Muscle of arm (tissue), 12 donors: ENCODE measurements around the gene CTBP2. TPM values are rescaled to one million over a fixed set of nuclear protein-coding genes. Genes with fewer than 3 reads are reported as not detected.
"Not testable (repeated sequence)": the region's sequence is repeated elsewhere in the genome, so short reads cannot be mapped to it uniquely, and the experiment has no call there.

ENCODE experiments used
- DNase-seq: peaks from one replicate; pipeline ENCODE4 v3.0.0-alpha.2; 2013
- polyA plus RNA-seq, 12 donors: library from polyadenylated mRNA; unstranded; fragments of 120-200 nt; gene quantifications; one replicate each; pipeline ENCODE4 v1.2.1, GENCODE V29; 2013; ENCODE audit not compliant: insufficient read length in 12 of 12

Gene CTBP2
- polyA plus RNA-seq, 12 donors, result 32.7 to 52.8 (median 37.6) TPM; not detected in 1

DNA sequence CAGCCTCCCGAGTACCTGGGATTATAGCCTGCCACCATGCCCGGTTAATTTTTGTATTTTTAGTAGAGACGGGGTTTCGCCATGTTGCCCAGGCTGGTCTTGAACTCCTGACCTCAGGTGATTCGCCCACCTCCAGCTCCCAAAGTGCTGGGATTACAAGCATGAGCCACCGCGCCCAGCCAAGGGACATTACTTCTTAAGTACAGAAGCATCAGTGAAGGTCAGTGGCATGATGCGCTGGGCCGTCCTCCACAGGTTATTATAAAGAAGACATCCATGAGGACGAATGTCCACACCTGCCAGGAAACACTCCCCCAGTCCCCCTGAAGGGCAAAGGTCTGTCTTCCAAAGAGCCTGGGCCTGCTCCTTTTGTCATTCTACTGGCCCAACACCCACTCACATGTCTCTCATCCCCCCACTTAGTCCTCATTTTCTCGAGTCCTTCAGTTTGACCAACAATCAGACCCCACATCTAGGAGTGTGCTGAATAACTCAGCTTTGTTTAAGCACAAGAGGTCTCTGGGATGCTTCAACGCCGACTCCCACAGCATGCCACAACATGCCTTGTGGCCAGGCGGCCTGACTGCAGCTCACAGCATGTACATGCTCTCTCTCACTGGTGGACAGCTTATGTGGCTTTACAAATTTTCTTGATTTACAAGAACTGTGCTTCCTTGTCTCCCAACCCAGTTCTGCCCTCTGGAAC lies 73.0 kb downstream of the CTBP2 start:
- no peak for DNase-seq

GRCh38 chr10:125086691-125087090 lies 73.7 kb downstream of the CTBP2 start:
- DNase-seq, result no peak

DNA sequence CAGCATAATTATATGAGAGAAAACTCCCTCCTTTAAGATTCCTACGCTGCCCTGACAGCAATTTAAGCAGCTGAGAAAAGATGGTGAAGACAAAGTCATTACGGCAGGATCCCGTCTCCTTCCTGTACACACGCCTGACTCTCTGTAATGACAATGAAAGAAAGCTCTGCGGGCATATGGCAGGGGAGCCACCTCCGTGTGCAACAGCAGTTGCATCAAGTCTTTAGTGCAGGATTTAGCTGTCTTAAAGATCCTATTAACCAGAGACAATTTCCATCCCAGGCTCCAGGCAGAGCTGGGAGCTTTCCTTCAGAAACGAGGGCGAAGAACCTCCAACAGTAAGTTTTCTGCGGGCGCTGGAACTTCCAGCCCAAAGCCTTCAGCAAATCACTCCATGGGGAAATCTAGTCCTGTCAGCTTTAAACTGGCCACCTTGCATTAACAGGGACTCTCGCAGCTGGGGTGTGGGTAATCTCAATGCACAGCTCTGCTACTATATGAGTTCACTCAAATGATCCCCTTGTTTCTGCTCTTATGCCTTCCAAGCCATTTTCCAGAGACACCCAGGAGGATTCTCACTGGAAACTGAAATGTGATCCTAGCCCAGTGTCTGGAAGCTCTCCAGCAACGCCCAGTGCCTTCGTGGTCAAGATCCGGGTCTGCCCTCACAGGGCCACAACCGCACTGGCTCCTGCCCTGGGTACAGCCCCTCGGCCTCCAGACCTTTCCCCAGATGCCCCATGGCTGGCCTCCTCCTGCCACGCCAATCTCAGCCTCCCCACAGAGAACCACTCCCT lies 74.9 kb downstream of the CTBP2 start:
- no peak for DNase-seq

- no peak for DNase-seq
Measured at GRCh38 chr10:125084614-125085257, 75.6 kb downstream of the CTBP2 start.

DNA sequence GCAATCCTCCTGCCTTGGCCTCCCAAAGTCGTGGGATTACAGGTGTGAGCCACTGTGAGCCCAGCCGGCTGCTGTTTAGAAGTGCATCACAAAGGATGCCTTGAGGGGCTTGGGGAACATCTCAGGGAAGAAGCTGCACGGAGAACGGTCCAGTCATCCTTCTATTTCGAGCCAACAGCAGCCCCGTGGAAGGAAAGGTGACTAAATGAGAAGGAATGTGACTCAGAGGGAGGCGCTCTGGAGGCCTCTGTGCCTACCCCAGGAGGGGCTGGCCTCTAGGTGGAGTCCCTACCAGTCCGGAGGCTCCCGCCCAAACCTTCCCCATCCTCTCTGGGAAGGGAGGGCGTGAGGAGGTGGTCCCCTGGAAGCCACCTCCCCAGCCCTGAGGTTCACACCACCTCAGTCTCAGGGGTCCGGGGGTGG lies 76.2 kb downstream of the CTBP2 start:
- DNase-seq, result no peak

DNA sequence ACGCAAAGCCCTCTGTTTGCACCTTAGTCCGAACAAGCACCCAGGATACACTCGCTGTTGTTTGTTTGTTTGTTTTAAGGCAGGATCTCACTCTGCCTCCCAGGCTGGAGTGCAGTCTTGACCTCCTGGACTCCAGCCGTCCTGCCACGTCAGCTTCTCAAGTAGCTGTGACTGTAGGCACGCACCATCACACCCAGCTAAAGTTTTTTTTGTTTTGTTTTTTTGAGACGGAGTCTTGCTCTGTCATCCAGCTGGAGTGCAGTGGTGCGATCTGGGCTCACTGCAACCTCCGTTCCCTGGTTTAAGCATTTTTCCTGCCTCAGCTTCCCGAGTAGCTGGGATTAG lies 76.8 kb downstream of the CTBP2 start:
- no peak for DNase-seq

GRCh38 chr10:125082881-125083575 lies 77.3 kb downstream of the CTBP2 start:
- DNase-seq, result no peak

GRCh38 chr10:125082471-125082870 lies 77.9 kb downstream of the CTBP2 start:
- not testable (repeated sequence) for DNase-seq

DNA sequence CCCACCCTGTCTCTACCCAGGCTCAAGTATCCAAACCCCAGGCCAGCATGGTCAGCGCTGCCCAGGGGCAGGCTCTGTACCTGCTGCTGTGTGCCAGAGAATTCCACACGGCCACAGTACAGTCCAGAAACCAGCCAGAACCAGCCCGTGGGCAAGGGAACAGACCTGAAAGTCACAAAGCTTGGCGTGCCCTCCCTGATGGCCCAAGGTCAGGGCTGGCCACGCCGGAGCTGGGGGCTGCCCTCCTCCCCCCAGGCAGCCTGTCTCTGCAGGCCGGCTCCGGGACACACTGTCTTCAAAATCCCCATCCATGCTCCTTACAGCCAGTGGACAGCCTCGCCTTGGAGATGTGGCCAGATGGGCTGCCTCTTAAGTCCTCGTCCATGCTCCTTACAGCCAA lies 78.4 kb downstream of the CTBP2 start:
- DNase-seq, result no peak

DNA sequence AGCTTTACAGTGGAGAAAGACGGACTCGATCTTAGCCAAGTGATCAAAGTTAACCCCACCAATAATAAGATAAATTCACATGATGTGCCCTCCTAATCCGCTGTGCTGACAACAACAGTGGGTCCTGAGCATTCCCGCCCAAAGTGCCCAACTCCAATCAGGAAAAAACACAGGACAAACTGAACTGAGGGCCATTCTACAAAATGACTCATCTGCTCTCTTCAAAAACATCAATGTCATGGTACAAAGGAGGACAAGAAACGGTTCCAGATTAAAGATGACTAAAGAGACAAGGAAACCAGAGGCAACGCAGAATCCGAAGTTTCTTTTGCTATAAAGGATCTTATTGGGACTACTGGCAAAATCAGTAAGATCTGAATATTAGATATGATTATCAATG lies 79.4 kb downstream of the CTBP2 start:
- DNase-seq, result no peak

- no peak for DNase-seq
Measured at GRCh38 chr10:125080296-125080695, 80.1 kb downstream of the CTBP2 start.

DNA sequence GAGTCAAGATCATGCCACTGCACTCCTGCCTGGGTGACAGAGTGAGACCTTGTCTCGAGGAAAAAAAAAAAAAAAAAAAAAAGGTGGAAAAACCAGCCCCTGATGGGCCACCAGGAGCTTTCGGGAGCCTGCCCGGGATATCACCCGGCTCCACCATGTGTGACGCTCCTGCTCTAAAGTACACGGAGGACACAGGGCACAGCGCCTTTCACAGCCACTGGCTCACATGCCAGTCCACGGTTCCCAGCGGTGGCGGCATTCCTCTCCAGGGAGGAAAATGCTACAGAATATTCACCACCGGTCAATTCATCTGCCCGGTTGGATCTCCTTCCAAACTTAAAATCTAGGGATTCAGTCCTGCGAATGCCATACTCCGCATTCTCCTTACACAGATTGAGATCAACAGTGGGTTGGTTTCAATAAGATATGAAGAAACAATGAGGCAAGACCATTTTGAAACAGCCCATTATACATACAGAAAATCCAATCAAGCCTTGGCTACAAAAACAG lies 81.2 kb downstream of the CTBP2 start:
- no peak for DNase-seq

- DNase-seq, result no peak
Measured at GRCh38 chr10:125076891-125077541, 83.3 kb downstream of the CTBP2 start.

DNA sequence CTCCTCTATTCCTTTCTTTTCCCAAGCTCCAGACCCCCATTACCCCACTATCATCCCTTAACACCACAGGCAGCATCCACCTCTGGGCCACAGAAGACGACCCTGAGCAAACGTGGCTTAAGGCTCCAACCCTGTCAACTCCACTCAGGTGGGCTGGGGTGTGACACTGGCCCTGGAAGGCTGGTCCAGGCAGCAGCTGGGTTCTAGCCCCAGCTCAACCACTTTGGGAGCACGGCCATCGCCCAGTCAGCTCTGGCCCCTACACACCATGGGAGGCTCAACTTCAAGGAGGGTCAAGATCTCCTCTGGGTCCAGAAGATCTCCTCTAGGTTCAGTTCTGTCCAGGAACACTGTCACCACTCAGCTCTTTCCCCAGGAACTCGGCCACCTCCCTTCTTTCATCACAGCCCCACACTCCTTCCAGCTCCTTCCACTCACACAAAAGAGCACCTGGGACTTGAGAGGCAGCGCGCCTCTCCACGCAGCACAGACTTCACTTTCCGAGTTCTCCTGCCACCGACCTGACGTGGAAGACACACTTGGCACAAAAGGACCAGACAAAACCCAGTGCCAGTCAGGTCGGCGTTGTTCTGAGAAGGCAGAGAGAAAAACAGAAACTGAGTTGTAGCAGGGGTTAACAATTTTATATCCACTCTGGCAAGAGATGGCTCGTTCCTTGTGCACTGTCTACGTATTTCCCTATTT lies 84.1 kb downstream of the CTBP2 start:
- DNase-seq, result no peak

- no peak for DNase-seq
Measured at GRCh38 chr10:125073996-125074395, 86.4 kb downstream of the CTBP2 start.

GRCh38 chr10:125072794-125073193 lies 87.6 kb downstream of the CTBP2 start:
- no peak for DNase-seq

- DNase-seq, result no peak
Measured at GRCh38 chr10:125071008-125071407, 89.4 kb downstream of the CTBP2 start.

- no peak for DNase-seq
Measured at GRCh38 chr10:125068406-125068805, 92.0 kb downstream of the CTBP2 start.

DNA sequence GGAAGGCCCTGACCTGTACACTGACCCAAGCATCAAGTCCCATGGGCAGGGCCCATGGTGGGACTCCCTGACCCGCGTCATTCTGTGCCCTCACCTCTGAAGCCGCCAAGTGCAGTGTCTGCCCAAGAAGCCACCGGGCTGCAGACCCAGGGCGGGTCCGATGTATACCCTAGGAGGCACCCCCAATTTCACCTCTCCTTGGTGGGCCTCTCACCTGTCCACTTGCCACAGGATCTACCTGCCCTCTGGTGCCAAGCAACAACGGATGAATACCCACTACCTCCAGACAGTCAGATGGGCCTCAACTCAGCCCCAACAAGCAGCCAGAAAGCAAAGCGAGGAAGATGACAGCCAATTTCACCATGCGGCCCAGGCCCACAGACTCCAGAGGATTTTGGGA lies 92.6 kb downstream of the CTBP2 start:
- DNase-seq, result no peak

DNA sequence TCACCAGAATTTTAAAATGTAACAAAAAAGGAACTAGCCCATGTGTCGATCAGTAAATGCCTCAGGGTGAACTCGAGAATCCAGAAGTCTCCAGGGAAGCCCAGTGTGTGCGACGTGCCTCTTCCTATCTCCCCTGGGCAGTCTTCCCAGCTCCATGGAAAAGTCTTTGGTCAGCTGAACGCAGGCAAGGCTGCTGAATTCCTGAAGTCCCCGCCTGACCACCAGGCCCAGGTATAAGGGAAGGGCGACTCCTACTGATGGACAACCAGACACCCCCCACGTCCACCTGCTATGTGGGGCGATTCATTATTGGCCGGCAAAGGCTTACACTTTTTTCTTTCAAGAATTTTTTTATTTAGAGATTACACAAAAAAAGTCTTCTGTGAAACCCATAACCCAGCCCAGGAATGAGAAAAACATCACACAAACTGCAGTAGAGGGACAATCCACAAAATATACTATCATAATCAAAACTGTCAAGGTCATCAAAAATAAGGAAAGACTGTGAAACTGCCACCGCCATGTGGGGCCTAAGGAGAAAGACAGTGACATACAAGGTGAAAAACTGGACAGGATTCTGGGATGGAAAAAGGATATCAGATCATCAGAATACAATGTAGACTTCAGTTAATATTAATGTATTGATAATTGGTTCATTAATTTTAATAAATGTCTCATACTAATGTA lies 93.5 kb downstream of the CTBP2 start:
- no peak for DNase-seq
